SU-DHL-6 (cell line): ENCODE results near the gene PRRX2.

Source experiments
- H2AFZ ChIP-seq: fragments of 200-600 bp; sonication (generic); 2 replicates; pipeline ENCODE4 v1.6.1; 2014; ENCODE audit warnings: low read depth, mild to moderate bottlenecking, moderate library complexity, mixed read lengths, antibody characterized with exemption, low read length; ENCODE audit not compliant: severe bottlenecking
- H3F3A ChIP-seq: fragments of 200-600 bp; shearing (Covaris generic); 2 replicates; pipeline ENCODE4 v1.6.0; 2016; ENCODE audit warnings: antibody characterized with exemption, mild to moderate bottlenecking; ENCODE audit not compliant: insufficient read depth
- H3K27ac ChIP-seq: fragments of 200-600 bp; sonication (generic); 2 replicates; pipeline ENCODE4 v1.5.1; 2016; ENCODE audit warnings: low read depth, mild to moderate bottlenecking, low read length, moderate library complexity, mixed read lengths
- H3K27me3 ChIP-seq: fragments of 200-600 bp; sonication (generic), shearing (Covaris generic); 2 replicates; pipeline ENCODE4 v1.6.0; 2014; ENCODE audit warnings: mild to moderate bottlenecking, low read length
- H3K36me3 ChIP-seq: fragments of 200-600 bp; sonication (generic); 2 replicates; pipeline ENCODE4 v1.6.1; 2014; ENCODE audit warnings: mild to moderate bottlenecking, low read length, mixed read lengths
- H3K4me2 ChIP-seq: fragments of 300-600, 200-600 bp; shearing (Covaris generic), sonication (generic); 2 replicates; pipeline ENCODE4 v1.6.0; 2014; ENCODE audit warnings: low read length, low read depth, mild to moderate bottlenecking; ENCODE audit not compliant: poor library complexity, severe bottlenecking
- H3K4me3 ChIP-seq: fragments of 200-600 bp; sonication (generic); 2 replicates; pipeline ENCODE4 v1.5.1; 2014; ENCODE audit warnings: antibody characterized with exemption, low read length, mild to moderate bottlenecking, mixed read lengths; ENCODE audit not compliant: insufficient read depth, poor library complexity, severe bottlenecking
- H3K79me2 ChIP-seq: fragments of 200-600 bp; sonication (generic); 2 replicates; pipeline ENCODE4 v1.6.1; 2014; ENCODE audit warnings: mild to moderate bottlenecking, low read length, moderate library complexity; ENCODE audit not compliant: insufficient read depth
- H3K9ac ChIP-seq: fragments of 200-600 bp; sonication (generic); 2 replicates; pipeline ENCODE4 v1.7.0; 2014; ENCODE audit warnings: mild to moderate bottlenecking, low read length
- H3K9me2 ChIP-seq: fragments of 200-600 bp; sonication (generic); replicated peaks from 2 replicates; pipeline ENCODE4 v1.6.1; 2014; ENCODE audit warnings: low read length; ENCODE audit not compliant: insufficient read depth
- H3K9me3 ChIP-seq: fragments of 200-600 bp; sonication (generic); 2 replicates; pipeline ENCODE4 v1.6.1; 2014; ENCODE audit warnings: low read length, mixed read lengths; ENCODE audit not compliant: insufficient read depth
- H4K20me1 ChIP-seq: fragments of 200-600 bp; sonication (generic); 2 replicates; pipeline ENCODE4 v1.6.1; 2014; ENCODE audit warnings: low read depth, mild to moderate bottlenecking, antibody characterized with exemption, low read length, moderate library complexity, mixed read lengths
- EZH2phosphoT487 ChIP-seq: fragments of 200-600 bp; sonication (generic), shearing (Covaris generic); conservative IDR thresholded peaks from 2 replicates; pipeline ENCODE4 v1.6.1; 2018; ENCODE audit warnings: mild to moderate bottlenecking, antibody characterized with exemption, low read length, moderate library complexity, mixed read lengths
- TF ChIP-seq, protein P1 (sequence below): fragments of 200-600 bp; sonication (generic); IDR thresholded peaks from one replicate; pipeline ENCODE4 v1.5.1; 2017; ENCODE audit warnings: antibody characterized with exemption, mild to moderate bottlenecking, low read length, moderate library complexity; ENCODE audit not compliant: insufficient read depth, poor library complexity, severe bottlenecking

The PRRX2 gene

DNA sequence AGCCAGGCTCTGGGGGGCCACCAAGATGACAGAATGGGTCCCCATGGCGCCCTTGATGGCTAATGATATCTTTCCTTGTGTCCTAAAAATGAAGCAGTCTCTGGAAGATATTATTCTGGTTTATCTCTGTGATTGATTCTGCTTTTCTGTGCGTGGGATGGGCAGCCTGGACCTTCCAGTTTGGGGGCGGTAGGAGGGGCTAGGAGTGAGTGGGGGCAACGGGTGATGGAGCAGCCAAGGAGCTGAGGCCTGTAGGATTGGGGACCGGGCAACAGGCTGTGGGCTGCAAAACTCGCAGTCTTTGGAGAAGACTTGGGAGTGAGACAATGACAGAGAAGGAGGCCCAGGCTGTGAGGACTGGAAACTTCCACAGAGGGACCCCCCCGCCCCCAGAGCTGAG lies 8.8 kb downstream of the PRRX2 start:
- no peak overlapping the region for H2AFZ ChIP-seq
- H3K27ac ChIP-seq, result no peak overlapping the region
- no peaks in the 10 kb centered on the region for H3K79me2 ChIP-seq
- no peaks in the 10 kb centered on the region for H4K20me1 ChIP-seq
- H3K36me3 ChIP-seq, result no peaks in the 10 kb centered on the region
- TF ChIP-seq EZH2phosphoT487, result no peak
- TF ChIP-seq, protein P1, sequence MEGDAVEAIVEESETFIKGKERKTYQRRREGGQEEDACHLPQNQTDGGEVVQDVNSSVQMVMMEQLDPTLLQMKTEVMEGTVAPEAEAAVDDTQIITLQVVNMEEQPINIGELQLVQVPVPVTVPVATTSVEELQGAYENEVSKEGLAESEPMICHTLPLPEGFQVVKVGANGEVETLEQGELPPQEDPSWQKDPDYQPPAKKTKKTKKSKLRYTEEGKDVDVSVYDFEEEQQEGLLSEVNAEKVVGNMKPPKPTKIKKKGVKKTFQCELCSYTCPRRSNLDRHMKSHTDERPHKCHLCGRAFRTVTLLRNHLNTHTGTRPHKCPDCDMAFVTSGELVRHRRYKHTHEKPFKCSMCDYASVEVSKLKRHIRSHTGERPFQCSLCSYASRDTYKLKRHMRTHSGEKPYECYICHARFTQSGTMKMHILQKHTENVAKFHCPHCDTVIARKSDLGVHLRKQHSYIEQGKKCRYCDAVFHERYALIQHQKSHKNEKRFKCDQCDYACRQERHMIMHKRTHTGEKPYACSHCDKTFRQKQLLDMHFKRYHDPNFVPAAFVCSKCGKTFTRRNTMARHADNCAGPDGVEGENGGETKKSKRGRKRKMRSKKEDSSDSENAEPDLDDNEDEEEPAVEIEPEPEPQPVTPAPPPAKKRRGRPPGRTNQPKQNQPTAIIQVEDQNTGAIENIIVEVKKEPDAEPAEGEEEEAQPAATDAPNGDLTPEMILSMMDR, result no peak
- no peak overlapping the region for H3K4me2 ChIP-seq
- no peak overlapping the region for H3K4me3 ChIP-seq
- H3K27me3 ChIP-seq, result no peaks in the 10 kb centered on the region
- no peak overlapping the region for H3K9ac ChIP-seq
- H3K9me3 ChIP-seq, result no peaks in the 10 kb centered on the region
- no peaks in the 10 kb centered on the region for H3K9me2 ChIP-seq
- no peaks in the 10 kb centered on the region for H3F3A ChIP-seq

DNA sequence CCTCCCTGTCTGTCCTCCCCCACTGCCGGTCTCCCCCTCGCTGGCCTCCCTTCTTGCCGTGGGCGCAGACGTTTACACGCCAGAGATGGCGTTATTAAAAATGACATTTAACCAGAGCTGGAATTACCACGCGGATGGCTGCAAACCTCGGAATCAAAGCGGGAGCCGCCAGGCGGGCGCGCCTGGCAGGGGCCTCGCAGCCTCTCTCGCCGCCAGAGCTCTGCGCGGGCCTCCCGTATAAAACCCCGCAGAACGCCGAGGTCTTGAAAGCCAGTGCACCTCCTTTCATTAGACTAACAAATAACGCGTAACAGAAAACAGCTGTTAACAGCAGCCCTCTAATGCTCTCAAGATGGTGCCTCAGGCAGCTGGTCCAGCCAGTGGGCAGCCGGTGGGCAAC lies 10.2 kb downstream of the PRRX2 start:
- TF ChIP-seq EZH2phosphoT487, result no peak
- TF ChIP-seq, protein P1, result no peak
- H3K9ac ChIP-seq, result no peak overlapping the region
- H4K20me1 ChIP-seq, result no peaks in the 10 kb centered on the region
- H3K9me2 ChIP-seq, result no peaks in the 10 kb centered on the region
- H3K4me2 ChIP-seq, result no peak overlapping the region
- H2AFZ ChIP-seq, result no peak overlapping the region
- no peaks in the 10 kb centered on the region for H3K79me2 ChIP-seq
- H3F3A ChIP-seq, result no peaks in the 10 kb centered on the region
- H3K4me3 ChIP-seq, result no peak overlapping the region
- no peaks in the 10 kb centered on the region for H3K27me3 ChIP-seq
- no peaks in the 10 kb centered on the region for H3K36me3 ChIP-seq
- H3K27ac ChIP-seq, result no peak overlapping the region
- no peaks in the 10 kb centered on the region for H3K9me3 ChIP-seq

DNA sequence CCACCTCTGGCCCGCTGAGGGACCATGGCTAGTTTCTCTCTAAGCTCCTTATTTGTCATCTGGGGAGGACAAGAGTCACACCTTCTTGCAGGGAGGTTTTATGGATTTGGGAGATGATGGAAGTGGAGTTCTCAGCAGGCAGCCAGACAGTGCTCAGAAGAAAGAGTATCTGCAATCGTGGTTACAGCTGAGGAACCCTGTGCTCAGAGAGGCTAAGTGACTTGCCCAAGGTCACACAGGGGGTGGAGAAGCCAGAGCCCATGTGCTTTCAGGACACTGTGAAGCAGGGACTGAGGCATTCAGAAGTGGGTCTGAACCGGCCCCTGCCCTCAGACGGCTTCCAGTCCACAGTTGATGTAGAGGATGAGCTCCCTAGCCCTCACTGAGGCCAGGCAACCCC lies 10.8 kb downstream of the PRRX2 start:
- H3K4me2 ChIP-seq, result no peak overlapping the region
- H3K79me2 ChIP-seq, result no peaks in the 10 kb centered on the region
- H3K9me2 ChIP-seq, result no peaks in the 10 kb centered on the region
- no peaks in the 10 kb centered on the region for H3K9me3 ChIP-seq
- no peaks in the 10 kb centered on the region for H3F3A ChIP-seq
- H3K27ac ChIP-seq, result no peak overlapping the region
- no peaks in the 10 kb centered on the region for H3K36me3 ChIP-seq
- H3K4me3 ChIP-seq, result no peak overlapping the region
- TF ChIP-seq, protein P1, result no peak
- TF ChIP-seq EZH2phosphoT487, result no peak
- no peak overlapping the region for H3K9ac ChIP-seq
- H4K20me1 ChIP-seq, result no peaks in the 10 kb centered on the region
- H3K27me3 ChIP-seq, result no peaks in the 10 kb centered on the region
- no peak overlapping the region for H2AFZ ChIP-seq
